Activated CD4-positive, alpha-beta T cell treated with anti-CD3 and anti-CD28 coated beads, Interleukin-2, amount 50 U/mL, for 24 hours (primary cell): ENCODE data around the gene DRG2.

Experiments used
- DNase-seq, 2 donors: peaks; one replicate each; pipeline ENCODE4 v3.0.0-alpha.2; 2020; ENCODE audit warnings: low read depth in 1 of 2, low spot score in 1 of 2

The DRG2 gene

DNA sequence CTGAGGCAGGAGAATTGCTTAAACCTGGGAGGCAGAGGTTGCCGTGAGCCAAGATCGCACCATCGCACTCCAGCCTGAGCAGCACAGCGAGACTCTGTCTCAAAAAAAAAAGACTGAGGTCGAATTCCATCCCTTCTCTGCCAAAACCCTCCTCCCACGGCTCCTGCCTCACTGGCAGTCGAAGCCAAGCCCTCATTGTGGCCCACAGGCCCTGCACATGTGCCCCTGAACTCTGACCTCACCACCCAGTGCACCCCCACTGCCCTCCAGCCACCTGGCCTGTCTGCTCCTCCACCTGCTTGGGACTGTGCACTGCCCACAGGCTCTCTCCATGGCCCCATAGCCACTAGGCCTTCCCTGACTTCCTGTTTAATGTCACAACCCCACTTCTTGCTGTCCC is 27.8 kb downstream of the DRG2 start:
- DNase-seq = no peak

GRCh38 chr17:18116078-18116477 is 28.3 kb downstream of the DRG2 start:
- DNase-seq = no peak

DNA sequence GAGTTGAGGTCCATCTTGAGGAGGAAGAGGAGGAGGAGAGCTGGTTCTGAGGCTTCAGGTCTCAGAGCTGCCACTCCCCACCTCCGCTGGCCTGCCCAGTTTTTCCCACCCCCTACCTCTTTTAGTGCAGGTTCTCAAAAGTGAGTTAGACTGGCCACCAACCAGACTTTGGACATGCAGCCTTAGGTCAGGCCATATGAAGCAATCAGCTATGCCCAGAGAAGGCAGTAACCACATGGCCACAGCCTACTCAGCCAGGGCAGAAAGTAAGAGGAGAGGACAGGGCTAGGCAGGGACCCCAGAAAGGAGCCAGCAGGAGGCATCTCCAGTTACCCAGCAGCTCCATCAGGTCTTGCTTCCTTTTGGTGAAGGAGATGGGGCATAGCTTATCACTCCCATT is 29.8 kb downstream of the DRG2 start:
- no peak for DNase-seq

GRCh38 chr17:18117982-18118975 is 30.5 kb downstream of the DRG2 start:
- no peak for DNase-seq

DNA sequence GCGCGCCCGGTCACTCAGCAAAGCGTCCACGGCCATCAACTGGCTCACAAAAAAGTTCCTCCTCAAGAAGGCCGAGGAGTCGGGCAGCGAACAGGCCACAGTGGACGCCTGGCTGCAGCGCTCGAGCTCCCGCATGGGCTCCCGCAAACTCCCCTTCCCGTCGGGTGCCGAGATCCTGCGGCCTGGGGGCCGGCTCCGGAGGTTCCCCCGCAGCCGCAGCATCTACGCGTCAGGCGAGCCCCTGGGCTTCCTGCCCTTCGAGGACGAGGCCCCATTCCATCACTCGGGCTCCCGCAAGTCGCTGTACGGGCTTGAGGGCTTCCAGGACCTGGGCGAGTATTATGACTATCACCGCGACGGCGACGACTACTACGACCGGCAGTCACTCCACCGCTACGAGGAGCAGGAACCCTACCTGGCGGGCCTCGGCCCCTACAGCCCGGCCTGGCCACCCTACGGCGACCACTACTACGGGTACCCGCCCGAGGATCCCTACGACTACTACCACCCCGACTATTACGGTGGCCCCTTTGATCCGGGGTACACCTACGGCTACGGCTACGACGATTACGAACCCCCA is 31.5 kb downstream of the DRG2 start:
- DNase-seq = no peak

DNA sequence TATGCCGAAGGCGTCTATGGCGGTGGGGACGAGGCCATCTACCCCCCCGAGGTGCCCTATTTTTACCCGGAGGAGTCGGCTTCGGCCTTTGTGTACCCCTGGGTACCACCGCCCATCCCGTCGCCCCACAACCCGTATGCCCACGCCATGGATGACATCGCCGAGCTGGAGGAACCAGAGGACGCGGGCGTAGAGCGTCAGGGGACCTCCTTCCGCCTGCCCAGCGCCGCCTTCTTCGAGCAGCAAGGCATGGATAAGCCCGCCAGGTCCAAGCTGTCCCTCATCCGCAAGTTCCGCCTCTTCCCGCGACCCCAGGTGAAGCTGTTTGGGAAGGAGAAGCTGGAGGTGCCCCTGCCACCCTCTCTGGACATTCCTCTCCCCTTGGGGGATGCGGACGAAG is 32.2 kb downstream of the DRG2 start:
- no peak for DNase-seq

- DNase-seq = no peak
These were observed 32.8 kb downstream of the DRG2 start for GRCh38 chr17:18120461-18121017.

- no peak for DNase-seq
These were observed 33.6 kb downstream of the DRG2 start for GRCh38 chr17:18121144-18121910.

DNA sequence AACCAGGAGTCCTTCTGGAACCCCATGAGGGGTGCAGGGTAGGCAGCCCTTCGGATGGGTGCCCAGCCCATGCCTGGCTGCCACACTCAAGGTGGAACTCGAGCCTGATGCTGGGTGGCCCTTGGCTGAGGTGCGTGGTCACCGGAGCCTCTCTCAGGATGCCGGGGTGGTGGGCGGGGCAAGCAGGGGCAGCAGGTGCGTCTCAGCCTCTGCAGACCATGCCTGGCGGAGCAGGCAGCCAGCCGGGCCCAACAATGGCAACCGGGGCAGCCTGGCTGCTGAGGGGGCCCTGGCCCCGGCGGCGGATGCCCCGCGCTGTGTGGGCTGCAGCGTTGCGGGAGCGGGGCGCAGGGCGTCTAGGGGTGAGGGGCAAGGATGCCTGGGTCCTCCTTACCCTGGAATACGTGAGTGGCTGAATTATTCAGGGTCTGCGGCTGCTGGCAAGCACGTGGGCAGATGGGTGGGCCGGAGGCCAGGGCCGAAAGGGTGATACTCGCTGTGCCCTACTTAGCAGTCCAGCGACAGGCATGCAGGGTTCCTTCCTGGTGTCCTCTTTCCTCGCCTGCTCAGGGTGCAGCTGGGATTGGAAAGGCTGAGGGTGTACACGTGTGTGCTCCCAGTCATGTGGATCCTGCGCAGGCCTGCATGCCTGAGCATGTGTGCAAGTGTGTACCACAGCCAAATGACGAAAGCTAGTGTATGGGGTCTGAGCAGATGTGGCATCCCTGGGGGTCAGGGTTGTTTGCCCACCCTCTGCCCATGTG is 35.4 kb downstream of the DRG2 start:
- no peak for DNase-seq

DNA sequence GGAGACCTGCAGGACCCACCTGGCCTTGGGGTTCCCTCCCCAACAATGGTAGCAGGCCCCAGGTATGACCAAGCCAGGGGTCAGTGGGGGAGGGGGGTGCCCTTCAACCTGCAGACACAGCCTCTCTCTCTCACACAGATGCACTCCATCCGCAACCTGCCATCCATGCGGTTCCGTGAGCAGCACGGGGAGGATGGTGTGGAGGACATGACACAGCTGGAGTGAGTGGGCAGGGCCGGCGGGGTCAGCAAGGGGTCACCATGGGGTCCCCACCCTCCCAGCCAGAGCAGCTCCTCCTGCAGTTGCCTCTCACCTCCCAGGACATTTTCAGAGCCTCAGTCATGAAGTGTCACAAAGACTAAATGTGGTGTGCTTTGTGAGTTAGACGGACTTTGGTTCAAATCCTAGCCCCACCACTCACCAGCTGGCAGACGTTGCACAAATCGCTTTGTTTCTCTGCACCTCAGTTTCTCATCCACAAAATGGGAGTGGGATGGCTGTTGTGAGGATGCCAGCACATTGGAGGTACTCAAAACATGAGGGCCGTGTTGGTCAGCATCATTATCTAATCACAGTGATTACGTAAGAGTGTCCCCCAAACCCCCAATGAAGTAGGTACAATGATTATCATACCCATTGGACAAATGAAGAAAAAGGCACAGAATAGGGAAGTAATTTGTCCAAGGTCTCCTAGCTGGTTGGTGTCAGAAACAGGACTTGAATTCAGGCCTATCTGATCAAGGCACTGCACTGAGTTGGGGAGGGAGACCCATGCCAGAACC is 36.8 kb downstream of the DRG2 start:
- no peak for DNase-seq

- no peak for DNase-seq
These were observed 41.3 kb downstream of the DRG2 start for GRCh38 chr17:18129041-18129502.

DNA sequence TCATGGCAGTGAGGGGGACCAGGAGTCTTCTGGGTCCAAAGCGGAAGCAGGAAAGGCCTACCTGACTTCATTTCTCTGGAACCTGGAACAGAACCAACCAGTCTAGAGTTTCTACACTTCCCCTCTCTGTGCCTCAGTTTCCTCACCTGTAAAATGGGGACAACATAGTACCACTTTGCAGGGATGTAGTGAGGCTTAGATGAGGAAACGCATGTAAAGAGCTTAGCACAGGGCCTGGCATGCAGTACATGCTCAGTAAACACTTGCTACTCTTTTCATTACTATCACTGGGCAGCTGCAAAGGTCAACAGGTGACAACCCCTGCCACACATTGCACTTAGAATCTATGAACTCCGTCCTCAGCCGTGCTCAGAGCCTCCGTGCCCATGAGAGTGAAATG is 45.0 kb downstream of the DRG2 start:
- DNase-seq = no peak

GRCh38 chr17:18136357-18136756 is 48.6 kb downstream of the DRG2 start:
- DNase-seq = no peak

GRCh38 chr17:18138065-18138749 is 50.5 kb downstream of the DRG2 start:
- no peak for DNase-seq

DNA sequence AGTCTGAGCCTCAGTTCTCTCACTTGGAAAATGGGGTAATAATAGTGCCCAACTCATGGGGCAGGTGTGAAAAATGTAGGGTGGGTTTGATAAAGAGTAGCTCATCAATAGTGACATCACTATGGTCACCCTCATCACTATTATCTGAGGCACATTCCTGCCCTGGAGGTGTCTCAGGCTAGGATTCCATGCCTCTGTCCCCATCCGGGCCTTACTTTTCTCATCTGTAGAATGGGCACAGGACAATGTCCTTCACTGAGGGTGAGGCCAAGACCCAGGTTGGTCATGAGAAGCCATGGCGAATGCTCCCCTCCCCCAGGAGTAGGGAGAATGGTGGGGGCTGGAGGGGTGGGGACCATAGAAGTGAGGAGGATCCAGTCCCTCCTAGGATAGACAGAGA is 51.3 kb downstream of the DRG2 start:
- DNase-seq = no peak

GRCh38 chr17:18139498-18139897 is 51.8 kb downstream of the DRG2 start:
- no peak for DNase-seq

DNA sequence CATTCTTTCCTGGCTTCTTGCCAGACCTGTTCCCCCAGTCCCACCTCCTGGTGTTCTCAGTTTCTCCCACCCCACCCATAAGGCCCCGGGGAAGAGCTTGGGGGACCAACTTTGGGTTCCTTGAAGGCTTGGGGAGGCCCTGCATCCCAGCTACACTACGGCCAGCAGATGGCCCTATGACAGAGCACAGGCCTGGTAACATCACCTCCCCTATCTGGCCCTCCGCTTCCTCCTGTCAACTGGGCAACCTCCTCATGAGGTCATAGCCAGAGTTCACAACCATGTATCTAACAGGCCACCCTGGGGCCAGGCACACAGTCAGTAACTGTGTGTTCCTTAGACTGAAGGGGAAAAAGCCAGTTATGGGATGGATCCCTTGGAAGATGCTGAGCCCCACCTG is 52.2 kb downstream of the DRG2 start:
- no peak for DNase-seq

DNA sequence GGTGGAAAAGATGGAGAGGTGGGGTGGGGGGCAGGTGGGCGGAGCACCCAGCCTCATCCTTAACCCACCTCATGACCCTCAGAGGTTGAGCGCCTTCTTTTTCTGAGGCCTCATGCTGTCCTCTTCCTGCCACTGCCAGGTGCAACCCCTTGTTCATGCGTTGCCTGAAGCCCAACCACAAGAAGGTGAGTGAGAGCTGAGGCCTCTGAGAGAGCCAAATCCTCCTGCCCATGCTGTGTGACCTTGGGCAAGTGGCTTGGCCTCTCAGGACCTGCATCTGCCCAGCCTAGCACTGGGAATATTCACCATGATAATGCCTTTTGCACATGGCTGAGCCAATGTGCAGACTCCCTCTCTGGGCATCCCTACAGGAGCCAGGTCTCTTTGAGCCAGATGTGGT is 52.9 kb downstream of the DRG2 start:
- no peak for DNase-seq

GRCh38 chr17:18141210-18141803 is 53.6 kb downstream of the DRG2 start:
- peak in 1 of 2 donors; percentile 53 for DNase-seq
